GM12892 (cell line): ENCODE results near the gene PCSK1.

Experiments
- POLR2A ChIP-seq: IDR thresholded peaks from 2 replicates; pipeline ENCODE4 v1.6.1; 2011; ENCODE audit warnings: low read depth, low read length, control low read depth
- POLR2AphosphoS5 ChIP-seq: IDR thresholded peaks from 2 replicates; pipeline ENCODE4 v1.6.1; 2011; ENCODE audit warnings: low read depth, low read length, control low read depth

DNA sequence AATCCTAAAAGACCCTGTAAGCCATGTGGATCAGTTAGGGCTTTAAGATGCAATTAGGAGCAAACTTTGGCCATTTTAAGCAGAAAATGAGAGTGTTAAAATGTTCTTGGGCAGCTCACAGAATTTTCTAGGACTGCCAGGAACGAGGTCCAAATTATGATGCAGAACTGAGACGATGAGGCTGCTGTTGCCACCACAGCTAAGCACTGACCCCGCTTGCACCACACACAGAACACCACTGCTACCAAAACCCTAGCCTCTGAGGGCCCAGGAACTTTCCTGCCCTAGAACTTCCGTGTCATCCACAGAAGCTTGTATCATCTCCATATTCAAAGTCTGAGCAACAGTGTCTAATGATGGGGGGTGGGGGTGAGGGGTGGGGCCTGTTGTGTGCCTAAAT, 41.0 kb upstream of the PCSK1 start:
- TF ChIP-seq POLR2AphosphoS5, result no peak
- TF ChIP-seq POLR2A, result no peak
